Heart left ventricle (tissue), 16 donors: ENCODE data around the gene MAGI2. TPM values are rescaled to one million over a fixed set of nuclear protein-coding genes. Genes with fewer than 3 reads are reported as not detected.

Source experiments
- ATAC-seq, 4 donors: fragments of 200-7000 bp; cut with Tn5 transposase; one replicate each; pipeline ENCODE4 v1.9.1; 2020 to 2022; ENCODE audit warnings: moderate library complexity in 4 of 4, mild to moderate bottlenecking in 3 of 4, moderate number of reproducible peaks in 1 of 4
- DNase-seq, 5 donors: peaks; one replicate each; pipeline ENCODE4 v3.0.0-alpha.2; 2020
- H3K27ac ChIP-seq, 12 donors: fragments of 200-600 bp; sonication (generic) in 4 of 12; one replicate each; pipeline versions ENCODE4 v1.5.0 to v1.8.0; 2016 to 2022; ENCODE audit warnings: mild to moderate bottlenecking in 2 of 12
- H3K27me3 ChIP-seq, 9 donors: fragments of 200-600 bp; sonication (generic) in 2 of 9; one replicate each; pipeline versions ENCODE4 v1.5.1 to v1.8.0; 2016 to 2022; ENCODE audit warnings: mild to moderate bottlenecking in 3 of 9
- H3K36me3 ChIP-seq, 9 donors: fragments of 200-600 bp; sonication (generic) in 2 of 9; one replicate each; pipeline versions ENCODE4 v1.5.0 to v1.8.0; 2018 to 2022; ENCODE audit warnings: mild to moderate bottlenecking in 2 of 9
- H3K4me1 ChIP-seq, 12 donors: fragments of 200-600 bp; sonication (generic) in 4 of 12; one replicate each; pipeline versions ENCODE4 v1.5.0 to v1.8.0; 2016 to 2022; ENCODE audit warnings: mild to moderate bottlenecking in 3 of 12
- H3K4me3 ChIP-seq, 12 donors: fragments of 200-600 bp; sonication (generic) in 4 of 12; one replicate each; pipeline versions ENCODE4 v1.5.0 to v1.8.0; 2017 to 2022; ENCODE audit warnings: mild to moderate bottlenecking in 9 of 12, moderate library complexity in 4 of 12
- H3K9me3 ChIP-seq, 12 donors: fragments of 200-600 bp; sonication (generic) in 4 of 12; one replicate each; pipeline versions ENCODE4 v1.5.0 to v1.8.0; 2016 to 2022; ENCODE audit warnings: mild to moderate bottlenecking in 1 of 12
- POLR2A ChIP-seq, 2 donors: fragments of 450-650 bp; IDR thresholded peaks; one replicate each; pipeline ENCODE4 v1.6.1; 2017; ENCODE audit warnings: antibody characterized with exemption in 2 of 2, mild to moderate bottlenecking in 2 of 2, moderate library complexity in 2 of 2
- WGBS, 4 donors: extraction: QIAGEN DNeasy Blood & Tissue Kit in 2 of 4; methylation state at CpG; one replicate each; pipeline versions ENCODE4 v1.1.5 to v1.1.7; 2013 to 2018; 5-methylcytosine and 5-hydroxymethylcytosine counted together
- intact Hi-C, 10 donors: fragments of 100-400 bp; cut with DNase I; formaldehyde crosslinking; loops; one replicate each; pipeline versions ENCODE4 v1.11.1 to v1.14.2; 2022
- polyA plus RNA-seq, 2 donors: library from polyadenylated mRNA; stranded (reverse); fragments of 200-250 nt; gene quantifications; one replicate each; pipeline ENCODE4 v1.2.3, GENCODE V29; 2013
- total RNA-seq, 9 donors: library from RNA; depleted of rRNA in 2 of 9; stranded (reverse); fragments of >200 nt in 2 of 9; fragmentation: NEBNext Ultra II Directional in 3 of 9; extraction: Animal tissue kit (Norgen Biotek cat#: 25700) in 3 of 9; gene quantifications; one replicate each; pipeline versions ENCODE4 v1.1.0 to v1.2.4, GENCODE V29; 2016 to 2023
- TF ChIP-seq, protein P1 (sequence below), 12 donors: fragments of 200-600 bp; sonication (generic) in 4 of 12; IDR thresholded peaks; one replicate each; pipeline versions ENCODE4 v1.5.0 to v1.8.0; 2018 to 2022; ENCODE audit warnings: antibody characterized with exemption in 12 of 12, mild to moderate bottlenecking in 5 of 12
- donor health status: ischemic (EF 13 %, LVEDD 7.1; RV severe dilation, severe dysfunction).
- donor health status: healthy with polysubstance abuse.
- donor health status: DM: no; HTN: yes; CAD: no.
- donor health status: DM: no; HTN: no; CAD: no.
- donor health status: ischemic (EF 25% LVEDD 6.9; RV normal size, moderate dysfunction).
- donor health status: ischemic (EF 25% LVEDD 5.7; RV mildly dilated, moderate dysfunction).
- donor health status: healthy.
- donor health status: DM: yes; HTN: yes; CAD: no.
- donor health status: ischemic (EF 35%, LVEDD 5.7; RV mildly dilated, moderate dysfunction).
- donor health status: nonischemic (EF 11% LVEDD 7.7; RV severe dilation, severe dysfunction).
- donor health status: DM: yes; HTN: yes; CAD: no.
- donor health status: PGD.
- donor health status: ischemic (EF 29% LVEDD 5.4; RV normal size, mild dysfunction).
- donor health status: nonischemic (EF 23%, LVEDD 6.1; RV moderate dilation, normal function).

Gene MAGI2
- total and polyA plus RNA-seq, 11 donors: 1.1 to 6.8 (median 3.8) TPM

DNA sequence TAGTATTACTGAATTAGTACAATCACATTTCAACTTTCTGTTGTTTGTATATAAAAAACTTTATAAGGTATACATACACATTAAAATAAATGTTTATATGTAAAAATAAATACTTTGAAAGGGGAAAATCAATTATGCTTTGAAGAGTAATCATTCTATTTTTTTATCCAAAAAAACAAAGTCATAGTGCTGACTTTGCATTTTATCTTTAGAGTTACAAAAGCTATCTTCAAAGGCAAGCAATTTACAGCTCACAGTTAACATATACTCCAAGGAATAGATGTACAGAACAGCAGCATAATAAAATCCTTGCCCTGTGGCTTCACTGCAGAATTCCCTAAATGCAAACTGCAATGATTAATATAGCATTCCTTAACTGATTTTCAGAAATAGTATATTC, 53.2 kb downstream of the MAGI2 start:
- H3K4me1 ChIP-seq: peaks cover 0 to 43% (median 7%) of the 10 kb centered on the region in 12 donors

DNA sequence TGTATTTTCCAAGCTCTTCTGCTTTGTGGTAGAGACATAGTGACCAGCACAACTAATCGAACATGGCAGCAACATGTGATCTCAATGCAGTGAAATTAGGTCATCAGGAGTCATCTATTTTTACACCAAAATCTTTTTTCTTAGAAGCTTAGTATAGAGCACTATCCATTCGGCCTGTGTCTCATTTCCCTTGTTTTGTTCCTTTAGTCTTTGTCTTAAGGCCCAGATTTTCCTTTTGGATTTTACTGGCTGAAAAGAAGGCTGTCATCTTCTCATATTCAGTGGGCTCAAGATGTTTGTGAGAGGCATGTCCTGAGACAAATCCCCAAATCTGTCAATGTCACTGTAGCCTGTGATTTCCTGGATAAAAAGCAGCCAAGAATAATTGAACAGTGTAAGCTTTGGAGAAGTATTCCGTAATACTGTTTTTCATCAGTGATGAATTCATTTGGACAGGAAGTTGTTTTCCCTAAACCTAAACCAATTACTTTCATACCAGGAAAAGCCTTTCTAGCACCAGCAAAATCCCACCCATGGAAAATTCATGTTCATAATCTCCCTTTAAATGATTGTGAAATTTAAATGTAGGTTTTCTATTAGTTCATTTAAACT, 55.2 kb downstream of the MAGI2 start:
- 30 to 52% (median 35%) methylated on average over 3 of the region's 3 CpGs for WGBS, 4 donors
- TF ChIP-seq POLR2A (IDR thresholded peaks at IDR 0.05): no peak
- TF ChIP-seq, protein P1, sequence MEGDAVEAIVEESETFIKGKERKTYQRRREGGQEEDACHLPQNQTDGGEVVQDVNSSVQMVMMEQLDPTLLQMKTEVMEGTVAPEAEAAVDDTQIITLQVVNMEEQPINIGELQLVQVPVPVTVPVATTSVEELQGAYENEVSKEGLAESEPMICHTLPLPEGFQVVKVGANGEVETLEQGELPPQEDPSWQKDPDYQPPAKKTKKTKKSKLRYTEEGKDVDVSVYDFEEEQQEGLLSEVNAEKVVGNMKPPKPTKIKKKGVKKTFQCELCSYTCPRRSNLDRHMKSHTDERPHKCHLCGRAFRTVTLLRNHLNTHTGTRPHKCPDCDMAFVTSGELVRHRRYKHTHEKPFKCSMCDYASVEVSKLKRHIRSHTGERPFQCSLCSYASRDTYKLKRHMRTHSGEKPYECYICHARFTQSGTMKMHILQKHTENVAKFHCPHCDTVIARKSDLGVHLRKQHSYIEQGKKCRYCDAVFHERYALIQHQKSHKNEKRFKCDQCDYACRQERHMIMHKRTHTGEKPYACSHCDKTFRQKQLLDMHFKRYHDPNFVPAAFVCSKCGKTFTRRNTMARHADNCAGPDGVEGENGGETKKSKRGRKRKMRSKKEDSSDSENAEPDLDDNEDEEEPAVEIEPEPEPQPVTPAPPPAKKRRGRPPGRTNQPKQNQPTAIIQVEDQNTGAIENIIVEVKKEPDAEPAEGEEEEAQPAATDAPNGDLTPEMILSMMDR (IDR thresholded peaks at IDR 0.05): no peak
- Histone ChIP-seq H3K27me3 (no peaks in the 10 kb centered on the region), H3K36me3 (no peaks in the 10 kb centered on the region), H3K27ac (peak overlapping the region in 4 of 12 donors; percentile 13 to 41 (median 40)), H3K4me1 (peaks cover 0 to 26% (median 5%) of the 10 kb centered on the region in 12 donors), H3K4me3 (no peak overlapping the region), H3K9me3 (no peaks in the 10 kb centered on the region)
- no peak for ATAC-seq
- intact Hi-C loops: loop anchor here in 1 of 10 donors (5.0 kb wide), 1 partner anchor 41 kb away; no protein-coding TSS in a partner anchor
- no peak for DNase-seq

More for the DNA sequence above, 53.2 kb downstream of the MAGI2 start:
- H3K27me3 ChIP-seq: no peaks in the 10 kb centered on the region
- no peak for ATAC-seq
- no peak for TF ChIP-seq POLR2A (IDR thresholded peaks at IDR 0.05)
- TF ChIP-seq, protein P1 (IDR thresholded peaks at IDR 0.05): no peak
- H3K4me3 ChIP-seq: no peak overlapping the region
- no peak overlapping the region for H3K27ac ChIP-seq
- no peaks in the 10 kb centered on the region for H3K9me3 ChIP-seq
- intact Hi-C loops: no loop called here
- DNase-seq: no peak
- no peaks in the 10 kb centered on the region for H3K36me3 ChIP-seq

DNA sequence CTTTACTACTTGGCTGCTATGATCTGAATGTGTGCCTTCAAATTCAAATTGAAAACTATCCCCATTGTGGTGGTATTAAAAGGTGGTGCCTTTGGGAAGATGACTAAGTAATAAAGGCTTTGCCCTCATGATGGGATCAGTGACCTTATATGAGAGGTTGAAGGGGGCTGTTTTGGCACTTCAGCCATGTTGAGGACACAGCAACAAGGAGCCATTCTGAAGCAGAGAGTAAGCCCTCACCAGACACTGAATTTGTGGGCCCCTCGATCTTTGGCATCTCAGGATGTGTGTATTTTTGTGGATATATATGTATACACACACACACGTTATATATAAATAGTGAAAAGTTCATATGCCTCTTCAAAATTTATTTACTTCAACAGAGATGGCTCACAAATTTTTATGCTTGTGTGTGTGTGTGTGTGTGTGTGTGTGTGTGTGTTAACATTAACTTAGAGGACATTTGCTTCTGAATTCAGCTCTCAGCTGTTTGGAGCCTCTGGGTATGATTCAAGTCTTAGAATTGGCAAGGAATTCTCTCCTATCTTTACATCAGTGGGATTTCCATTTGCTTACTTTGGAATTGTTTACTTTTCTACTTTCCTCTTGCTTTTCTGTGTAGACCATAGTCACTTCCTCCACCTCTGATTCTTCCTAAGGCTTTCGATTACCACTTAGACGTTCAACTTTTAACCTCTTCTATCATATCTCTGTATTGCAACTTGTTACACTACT, 66.6 kb downstream of the MAGI2 start:
- ATAC-seq: no peak
- intact Hi-C loops: no loop called here

DNA sequence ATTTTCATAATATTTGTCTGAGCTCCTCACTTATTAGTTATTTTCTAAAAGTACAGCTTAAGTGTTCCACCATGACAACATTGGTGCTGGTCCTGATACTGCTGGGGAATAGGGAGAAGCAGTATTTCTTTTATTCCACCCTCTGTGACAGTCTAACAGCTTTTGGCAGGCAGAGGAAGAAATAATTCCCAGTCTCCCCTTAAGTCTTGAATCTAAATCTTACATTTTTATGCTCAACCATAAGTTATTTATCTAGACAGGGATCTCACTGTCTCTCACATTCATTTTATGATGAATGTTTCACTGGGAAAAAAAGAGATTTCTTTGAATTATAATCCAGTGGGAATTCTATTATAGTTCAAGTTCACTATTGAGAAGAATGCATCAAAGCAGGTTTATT, 71.5 kb downstream of the MAGI2 start:
- Histone ChIP-seq H3K27me3 (no peaks in the 10 kb centered on the region), H3K9me3 (no peaks in the 10 kb centered on the region), H3K4me1 (peaks cover 0 to 2% (median 0%) of the 10 kb centered on the region in 12 donors), H3K27ac (no peak overlapping the region), H3K4me3 (no peak overlapping the region), H3K36me3 (no peaks in the 10 kb centered on the region)
- DNase-seq (no peak), ATAC-seq (no peak)
- intact Hi-C loops: no loop called here
- no peak for TF ChIP-seq POLR2A (IDR thresholded peaks at IDR 0.05)
- TF ChIP-seq, protein P1 (IDR thresholded peaks at IDR 0.05): no peak

More for the DNA sequence above, 66.6 kb downstream of the MAGI2 start:
- Histone ChIP-seq H3K36me3 (no peaks in the 10 kb centered on the region), H3K4me1 (peaks cover 0 to 11% (median 0%) of the 10 kb centered on the region in 12 donors), H3K4me3 (no peak overlapping the region), H3K9me3 (peaks cover 0 to 2% (median 0%) of the 10 kb centered on the region in 12 donors), H3K27me3 (no peaks in the 10 kb centered on the region), H3K27ac (no peak overlapping the region)
- DNase-seq: no peak
- 56 to 73% (median 65%) methylated on average over 4 of the region's 4 CpGs for WGBS, 4 donors
- TF ChIP-seq, protein P1 (IDR thresholded peaks at IDR 0.05): no peak
- TF ChIP-seq POLR2A (IDR thresholded peaks at IDR 0.05): no peak
